ENCODE data around the gene MYLIP.
A peak's percentile ranks its signal among the peaks of the same experiment; 100 is the strongest.

DNA sequence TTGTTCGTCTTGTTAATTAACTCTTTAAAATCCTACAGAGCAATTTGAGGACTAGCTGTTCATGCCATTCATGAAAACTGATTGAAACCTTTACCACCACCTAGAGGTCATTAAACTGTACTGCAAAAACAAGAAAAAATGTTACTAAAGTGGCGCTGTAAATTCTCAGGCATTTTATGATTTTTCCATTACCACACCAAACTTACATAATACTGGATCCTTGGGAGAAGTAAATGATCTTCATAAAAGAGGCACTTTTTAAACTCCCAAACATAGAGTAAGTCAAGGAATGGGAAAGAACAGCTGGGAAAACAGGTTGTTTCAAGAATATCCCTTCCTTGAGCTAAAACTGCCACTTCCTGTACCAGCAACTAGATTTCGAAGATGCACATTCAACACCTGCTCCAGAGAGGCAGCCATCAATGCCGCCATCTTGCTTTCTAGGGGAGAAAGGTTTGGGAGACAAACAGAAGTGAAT is 54.3 kb downstream of the MYLIP start:
- TF ChIP-seq, protein P1, sequence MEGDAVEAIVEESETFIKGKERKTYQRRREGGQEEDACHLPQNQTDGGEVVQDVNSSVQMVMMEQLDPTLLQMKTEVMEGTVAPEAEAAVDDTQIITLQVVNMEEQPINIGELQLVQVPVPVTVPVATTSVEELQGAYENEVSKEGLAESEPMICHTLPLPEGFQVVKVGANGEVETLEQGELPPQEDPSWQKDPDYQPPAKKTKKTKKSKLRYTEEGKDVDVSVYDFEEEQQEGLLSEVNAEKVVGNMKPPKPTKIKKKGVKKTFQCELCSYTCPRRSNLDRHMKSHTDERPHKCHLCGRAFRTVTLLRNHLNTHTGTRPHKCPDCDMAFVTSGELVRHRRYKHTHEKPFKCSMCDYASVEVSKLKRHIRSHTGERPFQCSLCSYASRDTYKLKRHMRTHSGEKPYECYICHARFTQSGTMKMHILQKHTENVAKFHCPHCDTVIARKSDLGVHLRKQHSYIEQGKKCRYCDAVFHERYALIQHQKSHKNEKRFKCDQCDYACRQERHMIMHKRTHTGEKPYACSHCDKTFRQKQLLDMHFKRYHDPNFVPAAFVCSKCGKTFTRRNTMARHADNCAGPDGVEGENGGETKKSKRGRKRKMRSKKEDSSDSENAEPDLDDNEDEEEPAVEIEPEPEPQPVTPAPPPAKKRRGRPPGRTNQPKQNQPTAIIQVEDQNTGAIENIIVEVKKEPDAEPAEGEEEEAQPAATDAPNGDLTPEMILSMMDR (conservative IDR thresholded peaks at IDR 0.05) = peak; percentile 70
- no peak for TF ChIP-seq EZH2 (IDR thresholded peaks at IDR 0.05; ENCODE audit: low read depth)
